BJ (cell line): ENCODE data around the gene FMC1. TPM values are rescaled to one million over a fixed set of nuclear protein-coding genes. Genes with fewer than 3 reads are reported as not detected.

Source experiments
- CTCF ChIA-PET: fragments of 350-600 bp; formaldehyde crosslinking; extraction: SDS; loops from one replicate; lab custom pipeline; 2021; ENCODE audit warnings: antibody characterized with exemption, inconsistent platforms; lab: Yijun Ruan, JAX
- POLR2A ChIA-PET: fragments of 300-600 bp; sonication (Branson Sonifier 250); formaldehyde crosslinking; extraction: SDS; loops from one replicate; lab custom pipeline; 2021; ENCODE audit warnings: antibody characterized with exemption; lab: Charles Lee
- DNase-seq: peaks from one replicate; pipeline ENCODE4 v3.0.0-alpha.2; 2011; ENCODE audit warnings: low read depth
- H3K27me3 ChIP-seq: 2 replicates; pipeline ENCODE4 v1.6.0; 2011; ENCODE audit warnings: low read length; ENCODE audit not compliant: control insufficient read depth, insufficient read depth
- H3K36me3 ChIP-seq: 2 replicates; pipeline ENCODE4 v1.5.1; 2011; ENCODE audit warnings: low read length; ENCODE audit not compliant: control insufficient read depth, insufficient read depth
- H3K4me3 ChIP-seq: 2 replicates; pipeline ENCODE4 v1.5.1; 2011; ENCODE audit warnings: low read depth, mild to moderate bottlenecking, control low read depth, low read length
- CTCF ChIP-seq: IDR thresholded peaks from 2 replicates; pipeline ENCODE4 v1.5.1; 2011; ENCODE audit warnings: low read depth, mild to moderate bottlenecking, control low read depth, inconsistent platforms, low read length, moderate library complexity; ENCODE audit not compliant: insufficient read depth
- polyA plus RNA-seq: library from polyadenylated mRNA; depleted of rRNA; stranded (reverse); fragments of >200 nt; gene quantifications from 2 replicates; pipeline ENCODE4 v1.2.3, GENCODE V29; 2011

The FMC1 gene
- polyA plus RNA-seq, 1 experiment = 12.1 TPM

DNA sequence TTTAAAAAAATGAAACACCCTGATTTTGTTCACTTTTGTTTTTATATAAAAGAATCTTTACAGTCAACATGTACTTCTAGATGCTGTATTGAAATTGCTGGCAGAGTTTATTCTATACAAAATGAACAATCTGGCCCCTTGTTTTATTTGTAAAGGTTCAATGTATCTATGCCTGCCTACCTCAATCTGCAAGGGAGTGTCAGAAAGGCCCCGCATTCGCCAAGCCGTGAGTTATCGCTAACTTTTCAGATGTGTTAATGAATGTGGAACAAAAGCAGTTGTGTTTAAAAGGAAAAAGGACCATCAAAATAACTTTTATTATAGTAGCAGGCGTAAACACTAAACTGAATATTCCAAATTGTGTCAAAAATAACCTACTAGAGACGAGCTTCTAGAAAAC is 33.1 kb downstream of the FMC1 start:
- TF ChIP-seq CTCF = no peak
- no peak for DNase-seq
- H3K4me3 ChIP-seq = no peak overlapping the region
- ChIA-PET POLR2A (no interaction called here), CTCF (no interaction called here)
- no peaks in the 10 kb centered on the region for H3K27me3 ChIP-seq
- peaks cover 2% of the 10 kb centered on the region; the same call in 1 of the 2 replicates for H3K36me3 ChIP-seq

GRCh38 chr7:139382439-139382838 is 41.3 kb downstream of the FMC1 start:
- Histone ChIP-seq H3K36me3 (peaks cover 8% of the 10 kb centered on the region), H3K4me3 (no peak overlapping the region), H3K27me3 (no peaks in the 10 kb centered on the region)
- no peak for TF ChIP-seq CTCF
- ChIA-PET POLR2A (no interaction called here), CTCF (interaction anchor here (0.6 kb wide), 1 partner anchor 11 kb away, joined by 3 read pairs; no protein-coding TSS in a partner anchor)
- no peak for DNase-seq

- Histone ChIP-seq H3K4me3 (no peak overlapping the region), H3K27me3 (no peaks in the 10 kb centered on the region), H3K36me3 (peaks cover 7% of the 10 kb centered on the region)
- ChIA-PET POLR2A (interaction anchor here (0.7 kb wide), 1 partner anchor 44 kb away, joined by 3 read pairs; no protein-coding TSS in a partner anchor), CTCF (interaction anchor here (0.7 kb wide), 1 partner anchor 62 kb away, joined by 4 read pairs; no protein-coding TSS in a partner anchor)
- no peak for TF ChIP-seq CTCF
- no peak for DNase-seq
These were observed 43.5 kb downstream of the FMC1 start for GRCh38 chr7:139384611-139385010.

DNA sequence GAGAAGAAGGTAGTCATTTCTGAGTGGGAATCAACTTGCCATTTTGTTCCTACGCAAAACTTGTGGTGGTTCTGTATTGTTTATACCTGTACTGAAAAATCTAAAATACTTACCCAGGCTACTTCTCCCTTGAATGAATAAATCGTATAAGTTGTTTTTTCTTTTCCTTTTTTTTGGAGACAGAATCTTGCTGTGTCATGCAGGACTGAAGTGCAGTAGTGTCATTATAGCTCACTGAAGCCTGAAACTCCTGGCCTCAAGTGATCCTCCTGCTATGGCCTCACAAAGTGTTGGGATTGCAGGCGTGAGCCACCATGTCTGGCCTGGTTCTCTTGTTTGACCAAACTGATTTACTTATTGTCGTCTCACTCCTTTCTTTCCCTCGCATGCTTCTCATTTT is 46.5 kb downstream of the FMC1 start:
- TF ChIP-seq CTCF = no peak
- ChIA-PET CTCF (interaction anchor here (0.8 to 1.6 kb wide), 2 partner anchors 16 to 47 kb away, joined by 3 to 4 read pairs; no protein-coding TSS in a partner anchor), POLR2A (interaction anchor here (0.7 kb wide), 1 partner anchor 846 kb away, joined by 4 read pairs; no protein-coding TSS in a partner anchor)
- Histone ChIP-seq H3K27me3 (no peaks in the 10 kb centered on the region), H3K36me3 (peaks cover 4% of the 10 kb centered on the region), H3K4me3 (no peak overlapping the region)
- no peak for DNase-seq

DNA sequence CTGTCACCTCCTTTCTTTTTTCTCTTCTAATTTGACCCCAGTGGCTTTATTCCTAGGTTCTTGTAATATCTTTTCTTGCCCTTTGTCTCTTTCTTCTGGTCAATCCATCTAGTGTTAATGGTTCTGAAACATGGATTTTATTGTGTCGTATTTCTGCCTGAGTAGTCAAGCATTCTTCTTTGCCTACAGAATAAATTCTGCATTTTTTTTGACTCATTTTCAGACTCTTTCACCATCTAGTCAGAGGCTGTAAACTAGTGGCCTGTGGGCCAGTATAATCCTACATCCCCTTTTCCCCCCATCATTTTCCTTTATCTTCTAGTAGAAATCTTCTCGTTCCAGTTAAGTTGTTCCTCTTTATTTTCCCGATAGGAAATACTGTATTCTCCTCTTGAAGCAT is 48.0 kb downstream of the FMC1 start:
- ChIA-PET POLR2A (interaction anchor here (0.7 kb wide), 1 partner anchor 39 kb away, joined by 5 read pairs; no protein-coding TSS in a partner anchor), CTCF (no interaction called here)
- H3K36me3 ChIP-seq = peaks cover 4% of the 10 kb centered on the region; the same call in 1 of the 2 replicates
- H3K27me3 ChIP-seq = no peaks in the 10 kb centered on the region
- TF ChIP-seq CTCF = no peak
- no peak for DNase-seq
- H3K4me3 ChIP-seq = no peak overlapping the region
